NCI-H2029 treated with DMSO at 0.1 percent for 48 hours (cell line): ENCODE data around the gene GGA1.

Experiments
- DNase-seq: peaks from one replicate; lab custom pipeline; 2025; lab: John Stamatoyannopoulos, UW

GGA1 gene

GRCh38 chr22:37608477-37609239, at the start of gene GGA1:
TSS of gene GGA1 (plus strand) at chr22:37608834. CDS start at chr22:37608861, 27 bp downstream.
- peak; percentile 89 for DNase-seq

GRCh38 chr22:37559521-37559900, 49.1 kb upstream of the GGA1 start:
- no peak for DNase-seq

- no peak for DNase-seq
Measured at GRCh38 chr22:37559901-37560607, 48.6 kb upstream of the GGA1 start, which contains the start of gene CDC42EP1. TSS of gene CDC42EP1 (plus strand) at chr22:37560480. CDS start at chr22:37566350, 5,870 bp downstream.

GRCh38 chr22:37560608-37561211, 47.9 kb upstream of the GGA1 start:
- no peak for DNase-seq

- DNase-seq = no peak
Measured at GRCh38 chr22:37561212-37562048, 47.2 kb upstream of the GGA1 start.

GRCh38 chr22:37562049-37562875, 46.4 kb upstream of the GGA1 start:
- DNase-seq = no peak

GRCh38 chr22:37563153-37564081, 45.2 kb upstream of the GGA1 start:
- no peak for DNase-seq

- DNase-seq = no peak
Measured at GRCh38 chr22:37564111-37564711, 44.4 kb upstream of the GGA1 start.

GRCh38 chr22:37565830-37566229, 42.8 kb upstream of the GGA1 start:
- no peak for DNase-seq

GRCh38 chr22:37566329-37566837, 42.3 kb upstream of the GGA1 start:
- no peak for DNase-seq

- DNase-seq = peak; percentile 58
Measured at GRCh38 chr22:37566903-37567798, 41.5 kb upstream of the GGA1 start.

GRCh38 chr22:37568012-37568411, 40.6 kb upstream of the GGA1 start:
- DNase-seq = no peak

GRCh38 chr22:37568448-37569008, 40.1 kb upstream of the GGA1 start:
- DNase-seq = no peak

- DNase-seq = no peak
Measured at GRCh38 chr22:37569009-37569920, 39.4 kb upstream of the GGA1 start.

GRCh38 chr22:37569921-37570660, 38.5 kb upstream of the GGA1 start:
- no peak for DNase-seq

- no peak for DNase-seq
Measured at GRCh38 chr22:37570661-37570976, 38.0 kb upstream of the GGA1 start.
